ENCODE data around the gene VPS35.
A peak's percentile ranks its signal among the peaks of the same experiment; 100 is the strongest.

The VPS35 gene

DNA sequence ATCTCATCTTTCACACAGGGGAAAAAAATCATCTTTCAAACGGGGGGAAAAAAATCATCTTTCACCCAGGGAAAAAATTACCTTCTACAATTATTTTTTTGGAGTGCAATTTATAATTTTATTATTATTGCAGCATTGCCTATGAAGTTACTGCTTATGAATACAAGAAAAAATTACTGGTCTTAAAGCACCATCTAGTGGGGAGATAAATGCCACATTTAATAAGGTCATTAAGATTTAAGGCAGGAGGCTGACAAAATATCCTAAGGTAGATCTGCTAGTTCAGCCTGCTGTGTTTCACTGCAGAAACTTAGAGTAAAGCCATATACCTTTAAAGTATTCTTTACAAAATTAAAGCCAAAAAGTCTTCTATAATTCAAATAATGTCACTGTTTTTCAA, 81.4 kb downstream of the VPS35 start:
- DNase-seq: peak in 1 of 2 experiments; percentile 12

GRCh38 chr16:46606231-46606630, 82.7 kb downstream of the VPS35 start:
- no peak for DNase-seq
